Fibroblast of pulmonary artery (primary cell): ENCODE results near the gene UBALD2.
"Not testable (repeated sequence)": the region's sequence is repeated elsewhere in the genome, so short reads cannot be mapped to it uniquely, and the experiment has no call there.

Experiments
- DNase-seq: peaks from one replicate; pipeline ENCODE4 v3.0.0-alpha.2; 2010; ENCODE audit warnings: low read depth
- H3K4me3 ChIP-seq: replicated peaks from 2 replicates; pipeline ENCODE4 v1.5.1; 2011; ENCODE audit warnings: low read depth, mild to moderate bottlenecking, control low read depth, low read length, moderate library complexity
- CTCF ChIP-seq: IDR thresholded peaks from 2 replicates; pipeline ENCODE4 v1.5.1; 2011; ENCODE audit warnings: mild to moderate bottlenecking, control low read depth, low read length, inconsistent platforms; ENCODE audit errors: missing control alignments

Gene UBALD2

GRCh38 chr17:76239538-76240274 is 25.4 kb upstream of the UBALD2 start:
- DNase-seq: no peak
- no peak for TF ChIP-seq CTCF
- no peak overlapping the region for H3K4me3 ChIP-seq

- H3K4me3 ChIP-seq: peak within 1 kb of the TSS; percentile 55
- no peak for TF ChIP-seq CTCF
- DNase-seq: peak; percentile 33
These were observed 24.5 kb upstream of the UBALD2 start, which contains the start of gene RNF157 for GRCh38 chr17:76240461-76241203. TSS of gene RNF157 (minus strand) at chr17:76240493. CDS start at chr17:76240240, 253 bp downstream.

GRCh38 chr17:76241204-76241538 is 24.0 kb upstream of the UBALD2 start:
- no peak for TF ChIP-seq CTCF
- peak overlapping the region; percentile 55 for H3K4me3 ChIP-seq
- DNase-seq: no peak

DNA sequence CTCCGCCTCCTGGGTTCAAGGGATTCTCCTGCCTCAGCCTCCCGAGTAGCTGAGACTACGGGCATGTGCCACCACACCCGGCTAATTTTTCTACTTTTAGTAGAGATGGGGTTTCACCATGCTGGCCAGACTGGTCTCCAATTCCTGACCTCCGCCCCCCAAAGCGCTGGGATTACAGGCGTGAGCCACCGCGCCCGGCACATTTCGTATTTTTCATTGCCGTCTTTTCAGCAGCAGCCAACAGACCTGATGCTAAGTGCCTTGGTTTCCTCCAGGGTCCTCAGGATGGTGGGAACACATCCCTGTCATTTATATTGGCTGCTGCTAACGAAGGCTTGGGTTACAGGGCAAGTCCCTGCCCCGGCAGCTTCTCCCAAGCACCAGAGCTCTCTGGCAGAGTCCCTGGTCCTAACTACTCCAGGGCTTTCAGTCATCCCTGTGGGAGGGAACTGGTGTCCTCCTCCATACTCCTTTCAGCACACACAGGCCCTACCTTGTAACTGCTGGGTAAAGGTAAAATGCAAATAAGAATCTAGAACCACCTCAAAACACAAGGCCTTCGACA is 23.4 kb upstream of the UBALD2 start:
- DNase-seq: no peak
- no peak overlapping the region for H3K4me3 ChIP-seq
- no peak for TF ChIP-seq CTCF

DNA sequence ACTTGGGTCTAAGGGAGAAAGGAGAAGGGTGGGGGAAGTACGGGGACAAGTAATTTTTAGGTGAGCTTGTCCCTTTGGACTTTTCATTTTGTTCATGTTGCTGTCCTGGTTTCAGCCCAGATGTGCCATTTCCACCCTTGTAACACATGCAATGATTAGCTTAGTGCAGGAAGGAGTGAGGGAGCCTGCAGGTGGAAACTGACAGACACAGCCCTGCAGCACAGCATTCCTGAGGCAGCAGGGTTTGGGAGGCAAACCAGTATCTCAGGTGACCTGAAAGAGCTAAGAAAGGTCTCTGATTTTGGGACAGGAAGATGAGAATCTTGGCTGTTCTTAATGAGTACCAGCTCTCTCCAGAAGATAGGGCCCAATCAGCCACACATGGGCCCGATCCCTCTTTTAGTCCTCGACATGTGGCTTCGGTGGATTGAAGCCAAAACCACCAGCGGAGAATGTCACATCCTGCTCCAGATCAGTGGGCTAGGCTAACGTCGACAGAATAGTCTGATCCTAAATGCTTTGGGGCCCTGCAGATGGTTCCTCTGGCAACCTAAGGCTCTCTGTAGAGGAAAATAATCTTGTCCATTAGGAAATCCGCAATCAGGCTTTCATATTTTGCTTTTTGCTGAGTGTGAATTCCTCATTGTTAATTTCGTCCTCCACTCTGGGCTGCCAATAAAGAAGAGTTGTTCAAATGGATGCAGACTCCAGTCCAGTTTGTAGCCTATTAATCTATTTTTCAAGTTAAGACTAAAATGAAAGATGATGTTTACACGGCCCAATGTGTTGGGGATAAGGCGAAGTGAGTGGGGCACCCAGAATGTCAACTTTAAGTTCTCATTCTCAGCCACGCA is 21.1 kb upstream of the UBALD2 start:
- no peak for TF ChIP-seq CTCF

DNA sequence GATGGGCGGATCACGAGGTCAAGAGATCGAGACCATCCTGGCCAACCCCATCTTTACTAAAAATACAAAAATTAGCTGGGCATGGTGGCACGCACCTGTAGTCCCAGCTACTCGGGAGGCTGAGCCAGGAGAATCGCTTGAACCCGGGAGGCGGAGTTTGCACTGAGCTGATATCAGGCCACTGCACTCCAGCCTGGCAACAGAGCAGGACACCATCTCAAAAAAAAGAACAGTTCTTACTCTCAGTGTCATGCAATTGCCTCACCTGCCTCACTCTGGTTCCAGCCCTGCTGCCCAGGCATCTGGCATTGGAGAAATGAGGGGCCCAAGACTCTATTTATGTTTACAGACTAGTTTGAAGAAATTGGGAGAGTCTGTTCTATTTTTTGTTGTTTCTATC is 20.4 kb upstream of the UBALD2 start:
- not testable (repeated sequence) for H3K4me3 ChIP-seq, DNase-seq

More for the DNA sequence above, 21.1 kb upstream of the UBALD2 start:
- H3K4me3 ChIP-seq: no peak overlapping the region
- DNase-seq: no peak
